MM.1S (cell line): ENCODE results near the gene TLE5.

Experiments
- CTCF ChIP-seq: fragments of 300-600 bp; sonication (generic); IDR thresholded peaks from 2 replicates; pipeline ENCODE4 v1.5.1; 2016; ENCODE audit warnings: antibody characterized with exemption, low read length, mixed read lengths
- EZH2 ChIP-seq: fragments of 300-600 bp; sonication (generic); optimal IDR thresholded peaks from 2 replicates; pipeline ENCODE3; 2017; ENCODE audit warnings: low read depth, mild to moderate bottlenecking, antibody characterized with exemption, low read length, mixed read lengths
- EZH2phosphoT487 ChIP-seq: fragments of 300-600 bp; sonication (generic); IDR thresholded peaks from 2 replicates; pipeline ENCODE4 v1.6.1; 2018; ENCODE audit warnings: antibody characterized with exemption, low read length

- TF ChIP-seq CTCF (no peak), EZH2 (no peak), EZH2phosphoT487 (no peak)
These were observed 53.3 kb downstream of the TLE5 start for GRCh38 chr19:3008994-3009393.
